Lung microvascular endothelial cell (primary cell): ENCODE measurements around the gene FRYL. TPM values are rescaled to one million over a fixed set of nuclear protein-coding genes. Genes with fewer than 3 reads are reported as not detected.

ENCODE experiments used
- DNase-seq, 2 donors: peaks; one replicate each; pipeline versions ENCODE4 v3.0.0 to v3.0.0-alpha.2; 2010; ENCODE audit warnings: low read depth in 2 of 2
- total RNA-seq: library from RNA; depleted of rRNA; stranded (reverse); fragments of >200 nt; gene quantifications from 2 replicates; pipeline ENCODE4 v1.2.1, GENCODE V29; 2014

Gene FRYL
- total RNA-seq, 1 donor from 2014 or later: 76.2 TPM

GRCh38 chr4:48449151-48449550, 330.9 kb downstream of the FRYL start:
- DNase-seq: no peak

Other genes starting within 250 kb of the FRYL start
- gene OCIAD1, start 50.8 kb upstream of the FRYL start, total RNA-seq: 53.0 and 54.4 TPM in 2 replicates
- 87.3 and 88.9 TPM in 2 replicates for gene OCIAD2, start 126.5 kb upstream of the FRYL start, total RNA-seq
- not detected in 2 replicates for gene CWH43, start 206.0 kb upstream of the FRYL start, total RNA-seq